Measurements from ENCODE around the gene TLR7. TPM values are rescaled to one million over a fixed set of nuclear protein-coding genes. Genes with fewer than 3 reads are reported as not detected.

TLR7 gene
- not detected in 2 replicates for total RNA-seq

DNA sequence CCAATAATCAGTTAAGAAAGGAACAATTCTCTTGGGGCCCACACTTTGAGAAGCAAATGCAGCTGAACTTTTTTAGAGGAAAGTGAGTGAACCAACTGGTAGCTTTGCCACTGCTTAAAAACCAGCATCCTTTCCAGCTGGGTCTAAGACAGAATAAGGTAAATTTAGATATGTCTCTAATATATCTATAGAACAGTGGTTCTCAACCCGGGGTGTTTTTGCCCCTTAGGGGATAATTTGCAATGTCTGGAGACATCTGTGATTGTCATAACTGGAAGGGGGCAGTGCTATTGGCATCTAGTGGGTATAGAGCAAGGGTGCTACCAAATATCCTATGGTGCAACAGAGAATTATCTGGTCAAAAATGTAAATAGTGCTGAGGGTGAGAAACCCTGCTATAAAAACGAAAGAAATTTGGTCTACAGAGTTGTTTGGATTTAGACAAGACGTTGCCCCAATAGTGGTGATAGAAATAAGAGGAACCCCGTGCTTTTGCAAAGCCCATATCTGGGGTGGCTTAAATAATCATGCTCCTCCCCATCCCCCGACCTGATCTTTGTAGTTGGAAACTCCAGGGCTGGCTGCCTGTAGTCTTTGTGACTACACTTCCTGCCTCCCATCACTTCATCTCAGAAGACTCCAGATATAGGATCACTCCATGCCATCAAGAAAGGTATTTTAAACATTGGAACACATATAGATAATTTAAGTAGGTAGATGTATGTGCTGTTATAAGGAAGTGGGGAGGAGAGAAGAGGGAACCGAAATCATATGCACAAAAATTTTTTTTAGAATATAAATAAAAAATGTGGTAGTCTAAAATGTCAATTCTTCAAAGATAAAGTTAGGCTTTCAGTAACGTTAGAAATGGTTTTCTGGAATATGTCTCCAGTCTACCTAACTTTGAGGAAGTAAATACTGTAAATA lies at the start of gene TLR7:
TSS of gene TLR7 (plus strand) at position 622 of the 927 bp plus-strand sequence. CDS start 507 bp downstream, outside the sequence.
- Histone ChIP-seq H3K4me3 (ENCODE audit: low read depth, low read length) (no peak within 1 kb of the TSS), H3K36me3 (ENCODE audit: control insufficient read depth, insufficient read depth, low read length) (no peaks in the 10 kb centered on the region), H3K27me3 (ENCODE audit: control insufficient read depth, insufficient read depth, low read length) (no peaks in the 10 kb centered on the region)
- TF ChIP-seq, protein P1, sequence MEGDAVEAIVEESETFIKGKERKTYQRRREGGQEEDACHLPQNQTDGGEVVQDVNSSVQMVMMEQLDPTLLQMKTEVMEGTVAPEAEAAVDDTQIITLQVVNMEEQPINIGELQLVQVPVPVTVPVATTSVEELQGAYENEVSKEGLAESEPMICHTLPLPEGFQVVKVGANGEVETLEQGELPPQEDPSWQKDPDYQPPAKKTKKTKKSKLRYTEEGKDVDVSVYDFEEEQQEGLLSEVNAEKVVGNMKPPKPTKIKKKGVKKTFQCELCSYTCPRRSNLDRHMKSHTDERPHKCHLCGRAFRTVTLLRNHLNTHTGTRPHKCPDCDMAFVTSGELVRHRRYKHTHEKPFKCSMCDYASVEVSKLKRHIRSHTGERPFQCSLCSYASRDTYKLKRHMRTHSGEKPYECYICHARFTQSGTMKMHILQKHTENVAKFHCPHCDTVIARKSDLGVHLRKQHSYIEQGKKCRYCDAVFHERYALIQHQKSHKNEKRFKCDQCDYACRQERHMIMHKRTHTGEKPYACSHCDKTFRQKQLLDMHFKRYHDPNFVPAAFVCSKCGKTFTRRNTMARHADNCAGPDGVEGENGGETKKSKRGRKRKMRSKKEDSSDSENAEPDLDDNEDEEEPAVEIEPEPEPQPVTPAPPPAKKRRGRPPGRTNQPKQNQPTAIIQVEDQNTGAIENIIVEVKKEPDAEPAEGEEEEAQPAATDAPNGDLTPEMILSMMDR (IDR thresholded peaks at IDR 0.05; ENCODE audit: insufficient read depth, low read length, poor library complexity, severe bottlenecking) = no peak
- DNase-seq (ENCODE audit: low read depth) = no peak

DNA sequence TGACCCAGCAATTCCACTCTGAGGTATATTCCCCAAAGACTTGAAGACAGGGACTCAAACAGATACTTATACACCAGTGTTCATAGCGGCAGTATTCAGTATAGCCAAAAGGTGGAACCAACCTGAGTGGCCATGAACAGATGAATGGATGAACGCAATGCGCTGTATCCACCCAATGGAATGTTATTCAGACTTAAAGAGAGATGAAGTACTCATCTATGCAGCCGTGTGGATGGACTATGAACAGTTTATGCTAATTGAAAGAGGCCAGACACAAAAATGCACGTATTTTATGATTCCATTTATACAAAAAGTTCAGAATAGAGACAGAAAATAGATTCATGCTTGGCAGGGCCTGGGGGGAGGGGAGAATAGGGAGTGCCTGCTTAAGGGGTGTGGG lies 49.3 kb upstream of the TLR7 start:
- H3K4me3 ChIP-seq (ENCODE audit: low read depth, low read length) = no peak overlapping the region
- no peaks in the 10 kb centered on the region for H3K27me3 ChIP-seq (ENCODE audit: control insufficient read depth, insufficient read depth, low read length)
- no peaks in the 10 kb centered on the region for H3K36me3 ChIP-seq (ENCODE audit: control insufficient read depth, insufficient read depth, low read length)
- DNase-seq (ENCODE audit: low read depth) = no peak
- TF ChIP-seq, protein P1 (IDR thresholded peaks at IDR 0.05; ENCODE audit: insufficient read depth, low read length, poor library complexity, severe bottlenecking) = no peak

DNA sequence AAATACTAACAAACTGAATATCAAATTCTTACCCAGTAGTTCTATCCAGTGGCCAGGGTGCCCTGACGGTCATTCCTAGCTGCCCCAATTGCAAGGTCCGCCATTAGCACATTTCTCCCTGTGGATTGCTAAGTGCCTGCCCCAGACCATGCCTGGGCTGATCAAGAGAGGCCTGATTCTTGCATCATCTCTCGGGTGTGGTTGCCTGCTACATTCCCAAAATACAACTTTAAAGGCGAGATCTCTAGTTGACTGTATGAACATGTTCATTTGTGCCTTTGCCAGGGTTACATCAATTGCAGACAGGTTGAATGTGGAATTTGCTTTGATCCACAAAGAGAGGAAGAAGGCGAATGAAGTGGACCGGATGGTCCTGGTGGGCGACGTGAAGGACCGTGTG lies 47.6 kb upstream of the TLR7 start:
- no peaks in the 10 kb centered on the region for H3K36me3 ChIP-seq (ENCODE audit: control insufficient read depth, insufficient read depth, low read length)
- no peaks in the 10 kb centered on the region for H3K27me3 ChIP-seq (ENCODE audit: control insufficient read depth, insufficient read depth, low read length)
- H3K4me3 ChIP-seq (ENCODE audit: low read depth, low read length) = no peak overlapping the region
- DNase-seq (ENCODE audit: low read depth) = no peak
- TF ChIP-seq, protein P1 (IDR thresholded peaks at IDR 0.05; ENCODE audit: insufficient read depth, low read length, poor library complexity, severe bottlenecking) = no peak

DNA sequence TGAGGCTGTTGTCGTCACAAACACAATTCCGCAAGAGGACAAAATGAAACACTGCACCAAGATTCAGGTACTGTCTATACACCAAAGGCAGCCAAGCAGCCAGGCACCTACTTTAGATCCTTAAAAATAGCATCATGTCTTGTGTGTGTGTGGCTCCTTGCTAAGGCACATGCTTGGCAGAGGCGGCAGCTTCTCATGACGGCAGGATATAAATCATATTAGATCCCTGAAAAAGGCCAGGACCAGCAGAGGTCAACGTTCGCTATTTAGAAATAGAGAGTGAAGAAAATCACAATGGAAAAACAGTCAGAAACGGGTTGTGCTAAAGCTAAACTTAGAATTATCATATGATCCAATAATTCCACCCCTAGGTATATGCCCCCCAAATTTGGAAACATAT lies 46.1 kb upstream of the TLR7 start:
- Histone ChIP-seq H3K36me3 (ENCODE audit: control insufficient read depth, insufficient read depth, low read length) (no peaks in the 10 kb centered on the region), H3K4me3 (ENCODE audit: low read depth, low read length) (no peak overlapping the region), H3K27me3 (ENCODE audit: control insufficient read depth, insufficient read depth, low read length) (no peaks in the 10 kb centered on the region)
- DNase-seq (ENCODE audit: low read depth) = no peak
- TF ChIP-seq, protein P1 (IDR thresholded peaks at IDR 0.05; ENCODE audit: insufficient read depth, low read length, poor library complexity, severe bottlenecking) = no peak

DNA sequence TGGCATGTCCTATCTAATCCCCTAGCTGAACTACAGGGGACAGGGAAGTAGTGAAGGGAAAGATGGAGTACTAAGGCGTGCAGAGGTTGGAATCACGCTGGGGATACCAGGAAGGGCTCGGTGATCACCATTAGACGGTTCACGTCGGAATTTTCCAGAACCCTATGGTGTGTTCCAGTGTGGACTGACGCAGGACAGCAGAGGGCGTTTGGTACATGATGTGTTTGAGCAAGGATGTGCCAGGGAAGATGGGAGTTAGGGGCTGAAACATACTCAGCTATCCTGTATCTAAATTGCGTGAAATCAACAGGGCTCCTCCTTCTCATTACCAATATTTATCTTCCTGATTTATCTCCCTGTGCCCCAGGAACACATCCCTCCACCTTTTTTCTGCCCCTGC lies 41.9 kb upstream of the TLR7 start:
- no peak for DNase-seq (ENCODE audit: low read depth)
- TF ChIP-seq, protein P1 (IDR thresholded peaks at IDR 0.05; ENCODE audit: insufficient read depth, low read length, poor library complexity, severe bottlenecking) = no peak
- H3K4me3 ChIP-seq (ENCODE audit: low read depth, low read length) = no peak overlapping the region
- H3K27me3 ChIP-seq (ENCODE audit: control insufficient read depth, insufficient read depth, low read length) = no peaks in the 10 kb centered on the region
- no peaks in the 10 kb centered on the region for H3K36me3 ChIP-seq (ENCODE audit: control insufficient read depth, insufficient read depth, low read length)
